IMR-90 (cell line): ENCODE results near the gene CELSR2. TPM values are rescaled to one million over a fixed set of nuclear protein-coding genes. Genes with fewer than 3 reads are reported as not detected.

Experiments
- ATAC-seq: fragments of 200-7000 bp; cut with Tn5 transposase; 2 replicates; pipeline ENCODE4 v1.9.1; 2020; ENCODE audit warnings: low read depth, mild to moderate bottlenecking, moderate library complexity
- BruUV-seq: library from RNA; stranded (reverse); fragments of 400-500 nt; replicated peaks from 2 replicates; lab custom pipeline; 2021; lab: Mats Ljungman, UMichigan
- CTCF ChIA-PET: fragments of 300-600 bp; formaldehyde crosslinking; extraction: SDS; loops from one replicate; lab custom pipeline; 2021; ENCODE audit warnings: antibody characterized with exemption; lab: Yijun Ruan, JAX
- POLR2A ChIA-PET: fragments of 300-600 bp; sonication (Branson Sonifier 250); formaldehyde crosslinking; loops from one replicate; lab custom pipeline; 2022; ENCODE audit warnings: antibody characterized with exemption; ENCODE audit not compliant: unreplicated experiment; lab: Charles Lee
- DNase-seq: peaks from one replicate; pipeline ENCODE4 v3.0.0; 2013
- H2AFZ ChIP-seq: replicated peaks from 2 replicates; pipeline ENCODE3; 2013; ENCODE audit warnings: low read length, mild to moderate bottlenecking; ENCODE audit not compliant: poor library complexity
- H2AK5ac ChIP-seq: 2 replicates; pipeline ENCODE4 v1.6.1; 2013; ENCODE audit warnings: low read depth, low read length, inconsistent platforms
- H2AK9ac ChIP-seq: replicated peaks from 2 replicates; pipeline ENCODE3; 2013; ENCODE audit warnings: mild to moderate bottlenecking, low read depth, low read length, moderate library complexity; ENCODE audit not compliant: poor library complexity
- H2BK120ac ChIP-seq: 2 replicates; pipeline ENCODE4 v1.6.1; 2013; ENCODE audit warnings: low read depth, low read length, inconsistent platforms
- H2BK15ac ChIP-seq: 3 replicates; pipeline ENCODE4 v1.6.1; 2013; ENCODE audit warnings: low read depth, low read length, inconsistent platforms
- H2BK20ac ChIP-seq: 2 replicates; pipeline ENCODE4 v1.6.1; 2013; ENCODE audit warnings: low read depth, mild to moderate bottlenecking, inconsistent platforms, low read length, moderate library complexity
- H2BK5ac ChIP-seq: 2 replicates; pipeline ENCODE4 v1.6.1; 2013; ENCODE audit warnings: mild to moderate bottlenecking, low read depth, low read length, inconsistent platforms; ENCODE audit not compliant: poor library complexity, severe bottlenecking
- H3K14ac ChIP-seq: replicated peaks from 2 replicates; pipeline ENCODE4 v1.6.1; 2013; ENCODE audit warnings: low read depth, low read length, inconsistent platforms
- H3K18ac ChIP-seq: 2 replicates; pipeline ENCODE4 v1.6.1; 2013; ENCODE audit warnings: low read depth, low read length, control low read depth
- H3K23ac ChIP-seq: 2 replicates; pipeline ENCODE4 v1.6.1; 2013; ENCODE audit warnings: low read depth, low read length, inconsistent platforms
- H3K27ac ChIP-seq: 2 replicates; pipeline ENCODE4 v1.5.1; 2013; ENCODE audit warnings: mild to moderate bottlenecking, control low read depth, low read length; ENCODE audit not compliant: insufficient read depth
- H3K27me3 ChIP-seq: 2 replicates; pipeline ENCODE4 v1.6.1; 2013; ENCODE audit warnings: low read length; ENCODE audit not compliant: control insufficient read depth, insufficient read depth
- H3K36me3 ChIP-seq: 2 replicates; pipeline ENCODE4 v1.6.1; 2013; ENCODE audit warnings: low read length, mixed read lengths; ENCODE audit not compliant: control insufficient read depth, insufficient read depth
- H3K4ac ChIP-seq: 2 replicates; pipeline ENCODE4 v1.6.1; 2013; ENCODE audit warnings: low read depth, low read length, inconsistent platforms
- H3K4me1 ChIP-seq: 2 replicates; pipeline ENCODE4 v1.6.1; 2013; ENCODE audit warnings: low read length, mixed read lengths; ENCODE audit not compliant: control insufficient read depth, insufficient read depth
- H3K4me2 ChIP-seq: 2 replicates; pipeline ENCODE4 v1.6.1; 2013; ENCODE audit warnings: low read depth, mild to moderate bottlenecking, control low read depth, low read length, moderate library complexity
- H3K4me3 ChIP-seq: 2 replicates; pipeline ENCODE4 v1.5.1; 2013; ENCODE audit warnings: low read depth, mild to moderate bottlenecking, control low read depth, low read length, moderate library complexity; ENCODE audit not compliant: insufficient read depth
- H3K56ac ChIP-seq: 2 replicates; pipeline ENCODE4 v1.6.1; 2013; ENCODE audit warnings: low read length, inconsistent platforms; ENCODE audit not compliant: insufficient read depth; ENCODE audit errors: extremely low read depth
- H3K79me1 ChIP-seq, 2 experiments: 2 replicates each; pipeline ENCODE4 v1.6.1; 2013; ENCODE audit warnings: low read length in 2 of 2, inconsistent platforms in 1 of 2, low read depth in 1 of 2
- H3K9ac ChIP-seq: 2 replicates; pipeline ENCODE4 v1.6.1; 2013; ENCODE audit warnings: low read depth, low read length, control low read depth
- H3K9me1 ChIP-seq: 2 replicates; pipeline ENCODE4 v1.6.1; 2013; ENCODE audit warnings: low read length, inconsistent platforms; ENCODE audit not compliant: insufficient read depth
- H3K9me3 ChIP-seq: 2 replicates; pipeline ENCODE4 v1.6.1; 2013; ENCODE audit warnings: low read length; ENCODE audit not compliant: control insufficient read depth, insufficient read depth
- H4K20me1 ChIP-seq: 2 replicates; pipeline ENCODE4 v1.6.1; 2013; ENCODE audit warnings: low read length, inconsistent platforms; ENCODE audit not compliant: insufficient read depth
- H4K5ac ChIP-seq: 2 replicates; pipeline ENCODE4 v1.6.1; 2013; ENCODE audit warnings: mild to moderate bottlenecking, low read depth, low read length, control low read depth
- H4K8ac ChIP-seq, 2 experiments: 2 replicates each; pipeline ENCODE4 v1.6.1; 2013; ENCODE audit warnings: low read depth in 2 of 2, low read length in 2 of 2, control low read depth in 1 of 2, inconsistent platforms in 1 of 2
- H4K91ac ChIP-seq: 2 replicates; pipeline ENCODE4 v1.6.1; 2013; ENCODE audit warnings: low read depth, low read length, inconsistent platforms; ENCODE audit not compliant: insufficient read depth
- BHLHE40 ChIP-seq: fragments of 150-350 bp; IDR thresholded peaks from 2 replicates; pipeline ENCODE4 v1.6.1; 2016; ENCODE audit warnings: mild to moderate bottlenecking, low read depth, low read length
- CEBPB ChIP-seq: IDR thresholded peaks from 2 replicates; pipeline ENCODE4 v1.6.1; 2012; ENCODE audit warnings: low read depth, low read length, improper control_type of control experiment
- CHD1 ChIP-seq: IDR thresholded peaks from 2 replicates; pipeline ENCODE4 v1.6.1; 2012; ENCODE audit warnings: low read depth, low read length, improper control_type of control experiment
- ELK1 ChIP-seq: fragments of 150-350 bp; IDR thresholded peaks from 2 replicates; pipeline ENCODE4 v1.6.1; 2016; ENCODE audit warnings: low read depth, mild to moderate bottlenecking, low read length, moderate library complexity, borderline replicate concordance
- FOS ChIP-seq: fragments of 150-350 bp; IDR thresholded peaks from 2 replicates; pipeline ENCODE4 v1.6.1; 2016; ENCODE audit warnings: low read depth, low read length
- MAFK ChIP-seq: IDR thresholded peaks from 2 replicates; pipeline ENCODE4 v1.6.1; 2012; ENCODE audit warnings: low read depth, low read length, improper control_type of control experiment
- MAZ ChIP-seq: IDR thresholded peaks from 2 replicates; pipeline ENCODE4 v1.6.1; 2012; ENCODE audit warnings: low read depth, mild to moderate bottlenecking, low read length, improper control_type of control experiment, moderate library complexity, borderline replicate concordance
- MXI1 ChIP-seq: IDR thresholded peaks from 2 replicates; pipeline ENCODE4 v1.6.1; 2012; ENCODE audit warnings: low read depth, mild to moderate bottlenecking, low read length, moderate library complexity, borderline replicate concordance
- POLR2A ChIP-seq: IDR thresholded peaks from 2 replicates; pipeline ENCODE4 v1.6.1; 2012; ENCODE audit warnings: mild to moderate bottlenecking, low read depth, low read length
- RAD21 ChIP-seq: IDR thresholded peaks from 2 replicates; pipeline ENCODE4 v1.6.1; 2012; ENCODE audit warnings: low read length, improper control_type of control experiment
- RFX5 ChIP-seq: IDR thresholded peaks from 2 replicates; pipeline ENCODE4 v1.8.0; 2012; ENCODE audit warnings: low read depth, mild to moderate bottlenecking, low read length, moderate library complexity
- SMC3 ChIP-seq: fragments of 150-350 bp; IDR thresholded peaks from 2 replicates; pipeline ENCODE4 v1.6.1; 2016; ENCODE audit warnings: low read depth, mild to moderate bottlenecking, antibody characterized with exemption, low read length, moderate library complexity
- WGBS, 2 experiments: methylation state at CpG; one replicate each; pipeline versions ENCODE4 v1.1.5 to v1.1.7; 2013; ENCODE audit warnings: missing lambda C conversion rate in 2 of 2; ENCODE audit not compliant: insufficient read length in 1 of 2; ENCODE audit errors: extremely low coverage in 2 of 2; 5-methylcytosine and 5-hydroxymethylcytosine counted together
- dilution Hi-C: fragments of 300-500 bp; cut with HindIII; formaldehyde crosslinking; loops from one replicate; pipeline ENCODE4 v1.14.3; 2018; ENCODE audit warnings: low sequenced_read_pairs; ENCODE audit not compliant: unreplicated experiment
- in situ Hi-C: fragments of 300-500 bp; cut with MboI; formaldehyde crosslinking; loops from 3 replicates; pipeline ENCODE4 v1.14.3; 2019; ENCODE audit warnings: low sequenced_read_pairs, inconsistent platforms, mixed read lengths
- intact Hi-C: fragments of 100-400 bp; cut with micrococcal nuclease; formaldehyde crosslinking; loops from 2 replicates; pipeline ENCODE4 v1.10.0; 2022
- polyA plus RNA-seq, 3 experiments: library from polyadenylated mRNA; depleted of rRNA; stranded (reverse); fragments of >200 nt; gene quantifications; 2 replicates each; pipeline ENCODE4 v1.2.3, GENCODE V29; 2012; ENCODE audit warnings: low replicate concordance in 1 of 3
- total RNA-seq: library from RNA; depleted of rRNA; stranded (reverse); fragments of >200 nt; gene quantifications from 2 replicates; pipeline ENCODE4 v1.2.3, GENCODE V29; 2012
- TF ChIP-seq, protein P1 (sequence below): conservative IDR thresholded peaks from 2 replicates; pipeline ENCODE4 v1.5.1; 2012; ENCODE audit warnings: mild to moderate bottlenecking, low read depth, low read length, improper control_type of control experiment

CELSR2 gene
- total and polyA plus RNA-seq, 2 of the 4 experiments (the other 2 are of a cell fraction) = 1.3 to 5.3 TPM

- Histone ChIP-seq H3K18ac (no peak overlapping the region), H4K5ac (no peak overlapping the region), H3K27ac (no peak overlapping the region), H3K4ac (no peak overlapping the region), H3K9ac (no peak overlapping the region), H2BK120ac (no peak overlapping the region), H3K36me3 (peaks cover 2% of the 10 kb centered on the region; the same call in 1 of the 2 replicates), H3K9me1 (0 out of 2 replicates have a peak, but pooled peaks cover 3% of the 10 kb centered on the region), H2BK20ac (no peak overlapping the region), H3K4me2 (no peak overlapping the region), H4K8ac (no peak overlapping the region), H3K79me1 (no peaks in the 10 kb centered on the region), H3K9me3 (peaks cover 2% of the 10 kb centered on the region; the same call in 1 of the 2 replicates), H3K4me1 (peaks cover 10% of the 10 kb centered on the region), H4K91ac (no peak overlapping the region), H3K27me3 (no peaks in the 10 kb centered on the region), H2AK5ac (no peak overlapping the region), H2AFZ (no peak overlapping the region), H3K14ac (no peak overlapping the region), H2AK9ac (no peak overlapping the region), H3K4me3 (no peak overlapping the region), H2BK5ac (no peak overlapping the region), H2BK15ac (no peak overlapping the region), H3K23ac (no peak overlapping the region), H3K56ac (no peak overlapping the region), H4K20me1 (no peaks in the 10 kb centered on the region)
- DNase-seq = no peak
- in situ Hi-C loops = no loop called here
- no TSS peak for BruUV-seq
- CTCF ChIA-PET = no interaction called here
- intact Hi-C loops = no loop called here
- POLR2A ChIA-PET = no interaction called here
- TF ChIP-seq BHLHE40 = no peak
- TF ChIP-seq RFX5 = no peak
- no peak for TF ChIP-seq MXI1
- no peak for TF ChIP-seq MAZ
- no peak for TF ChIP-seq RAD21
- no peak for TF ChIP-seq CEBPB
- TF ChIP-seq POLR2A = no peak
- TF ChIP-seq CHD1 = no peak
- TF ChIP-seq FOS = no peak
- TF ChIP-seq SMC3 = no peak
- no peak for TF ChIP-seq MAFK
- no peak for TF ChIP-seq ELK1
- TF ChIP-seq, protein P1, sequence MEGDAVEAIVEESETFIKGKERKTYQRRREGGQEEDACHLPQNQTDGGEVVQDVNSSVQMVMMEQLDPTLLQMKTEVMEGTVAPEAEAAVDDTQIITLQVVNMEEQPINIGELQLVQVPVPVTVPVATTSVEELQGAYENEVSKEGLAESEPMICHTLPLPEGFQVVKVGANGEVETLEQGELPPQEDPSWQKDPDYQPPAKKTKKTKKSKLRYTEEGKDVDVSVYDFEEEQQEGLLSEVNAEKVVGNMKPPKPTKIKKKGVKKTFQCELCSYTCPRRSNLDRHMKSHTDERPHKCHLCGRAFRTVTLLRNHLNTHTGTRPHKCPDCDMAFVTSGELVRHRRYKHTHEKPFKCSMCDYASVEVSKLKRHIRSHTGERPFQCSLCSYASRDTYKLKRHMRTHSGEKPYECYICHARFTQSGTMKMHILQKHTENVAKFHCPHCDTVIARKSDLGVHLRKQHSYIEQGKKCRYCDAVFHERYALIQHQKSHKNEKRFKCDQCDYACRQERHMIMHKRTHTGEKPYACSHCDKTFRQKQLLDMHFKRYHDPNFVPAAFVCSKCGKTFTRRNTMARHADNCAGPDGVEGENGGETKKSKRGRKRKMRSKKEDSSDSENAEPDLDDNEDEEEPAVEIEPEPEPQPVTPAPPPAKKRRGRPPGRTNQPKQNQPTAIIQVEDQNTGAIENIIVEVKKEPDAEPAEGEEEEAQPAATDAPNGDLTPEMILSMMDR = no peak
- 75% methylated on average over 2 of the region's 20 CpGs; no CpG with 5 or more reads in 1 of the 2 experiments for WGBS, 2 experiments
- ATAC-seq = no peak
- dilution Hi-C loops = no loop called here
Measured at GRCh38 chr1:109270623-109271317, 21.4 kb downstream of the CELSR2 start.
